HCT116 (cell line): ENCODE data around the gene SACM1L. TPM values are rescaled to one million over a fixed set of nuclear protein-coding genes. Genes with fewer than 3 reads are reported as not detected.

Experiments used
- ATAC-seq: fragments of 200-7000 bp; cut with Tn5 transposase; 2 replicates; pipeline ENCODE4 v1.9.1; 2020; ENCODE audit warnings: mild to moderate bottlenecking, moderate library complexity
- BruUV-seq: library from RNA; stranded (reverse); fragments of 400-500 nt; replicated peaks from 2 replicates; lab custom pipeline; 2021; lab: Mats Ljungman, UMichigan
- CTCF ChIA-PET: fragments of 300-600 bp; sonication (Branson Sonifier 250); formaldehyde crosslinking; loops from one replicate; lab custom pipeline; 2021; ENCODE audit warnings: antibody characterized with exemption; lab: Charles Lee
- POLR2A ChIA-PET: fragments of 300-600, 350-600 bp; sonication (Branson Sonifier 250); formaldehyde crosslinking; loops from one replicate; lab custom pipeline; 2021; ENCODE audit warnings: antibody characterized with exemption; lab: Charles Lee
- RAD21 ChIA-PET, 2 experiments: fragments of 300-600 bp; sonication (Branson Sonifier 250); formaldehyde crosslinking; loops; one replicate each; lab custom pipeline; 2023; ENCODE audit warnings: low total read pairs in 2 of 2; ENCODE audit not compliant: uncharacterized antibody in 2 of 2, unreplicated experiment in 2 of 2, low non-redundant PET in 1 of 2; lab: Charles Lee
- DNase-seq: peaks from one replicate; pipeline ENCODE4 v3.0.0-alpha.2; 2010; ENCODE audit warnings: low read depth, low spot score
- H2AFZ ChIP-seq: fragments of 200-600 bp; shearing (Covaris generic), sonication (generic); 2 replicates; pipeline ENCODE4 v1.6.1; 2017; ENCODE audit warnings: low read depth, mixed run types, mixed read lengths, antibody characterized with exemption, low read length; ENCODE audit not compliant: poor library complexity, severe bottlenecking
- H3K27ac ChIP-seq: 2 replicates; pipeline ENCODE4 v1.5.1; 2012; ENCODE audit warnings: low read depth, low read length
- H3K27me3 ChIP-seq: fragments of 200-600 bp; sonication (generic); 2 replicates; pipeline ENCODE4 v1.6.1; 2016; ENCODE audit warnings: mixed run types, low read length, mixed read lengths; ENCODE audit not compliant: insufficient read depth
- H3K36me3 ChIP-seq, 2 experiments: fragments of 200-500 bp in 1 of 2; fragments of 200-600 bp in 1 of 2; sonication (Bioruptor generic) in 1 of 2; sonication (generic) in 1 of 2; 2 replicates each; pipeline versions ENCODE4 v1.5.1 to v1.6.1; 2014 to 2016; ENCODE audit warnings: low read length in 2 of 2, inconsistent platforms in 1 of 2, mixed read lengths in 1 of 2, mixed run types in 1 of 2; ENCODE audit not compliant: insufficient read depth in 2 of 2, control insufficient read depth in 1 of 2
- H3K4me1 ChIP-seq, 2 experiments: fragments of 200-600 bp in 1 of 2; sonication (generic) in 1 of 2; 2 replicates each; pipeline versions ENCODE4 v1.5.1 to v1.6.1; 2012 to 2017; ENCODE audit warnings: low read length in 2 of 2, inconsistent platforms in 1 of 2, mild to moderate bottlenecking in 1 of 2, mixed read lengths in 1 of 2, mixed run types in 1 of 2, moderate library complexity in 1 of 2; ENCODE audit not compliant: insufficient read depth in 2 of 2, control insufficient read depth in 1 of 2
- H3K4me2 ChIP-seq: fragments of 200-600 bp; sonication (generic); 2 replicates; pipeline ENCODE4 v1.6.1; 2017; ENCODE audit warnings: mixed run types, low read length, mixed read lengths
- H3K4me3 ChIP-seq, 2 experiments: fragments of 200-600 bp in 1 of 2; sonication (generic) in 1 of 2; replicated peaks in 1 of 2; 2 replicates each; pipeline ENCODE4 v1.5.1; 2011 to 2016; ENCODE audit warnings: low read length in 2 of 2, control low read depth in 1 of 2, low read depth in 1 of 2, mild to moderate bottlenecking in 1 of 2, mixed read lengths in 1 of 2, mixed run types in 1 of 2
- H3K79me2 ChIP-seq: fragments of 200-600 bp; sonication (generic); 2 replicates; pipeline ENCODE4 v1.6.1; 2017; ENCODE audit warnings: mild to moderate bottlenecking, mixed run types, low read length, moderate library complexity, mixed read lengths; ENCODE audit not compliant: insufficient read depth
- H3K9ac ChIP-seq: fragments of 200-600 bp; sonication (generic); 2 replicates; pipeline ENCODE4 v1.6.1; 2016; ENCODE audit warnings: low read length, mixed read lengths
- H3K9me2 ChIP-seq: fragments of 200-600 bp; sonication (generic), shearing (Covaris generic); 2 replicates; pipeline ENCODE4 v1.6.1; 2017; ENCODE audit warnings: mixed run types, mild to moderate bottlenecking, moderate library complexity; ENCODE audit not compliant: insufficient read depth
- H3K9me3 ChIP-seq, 2 experiments: fragments of 200-500 bp in 1 of 2; fragments of 200-600 bp in 1 of 2; sonication (Bioruptor generic) in 1 of 2; sonication (generic) in 1 of 2; 2 replicates each; pipeline ENCODE4 v1.6.1; 2014 to 2017; ENCODE audit warnings: low read length in 2 of 2, mixed read lengths in 2 of 2, inconsistent platforms in 1 of 2, low read depth in 1 of 2, mild to moderate bottlenecking in 1 of 2, mixed run types in 1 of 2, moderate library complexity in 1 of 2; ENCODE audit not compliant: control insufficient read depth in 1 of 2, insufficient read depth in 1 of 2
- H4K20me1 ChIP-seq: fragments of 200-600 bp; sonication (generic), shearing (Covaris generic); 2 replicates; pipeline ENCODE4 v1.6.1; 2017; ENCODE audit warnings: mixed run types, mild to moderate bottlenecking, moderate library complexity; ENCODE audit not compliant: insufficient read depth
- CBX3 ChIP-seq: IDR thresholded peaks from 2 replicates; pipeline ENCODE4 v1.6.1; 2012; ENCODE audit warnings: low read depth
- CEBPB ChIP-seq: IDR thresholded peaks from 2 replicates; pipeline ENCODE4 v1.6.1; 2012; ENCODE audit warnings: low read depth
- CTCF ChIP-seq, 3 experiments: fragments of 200-600 bp in 1 of 3; sonication (generic) in 1 of 3; IDR thresholded peaks in 2 of 3; conservative IDR thresholded peaks in 1 of 3; 2 replicates each; pipeline ENCODE4 v1.5.1; 2012 to 2017; ENCODE audit warnings: low read depth in 2 of 3, low read length in 2 of 3, antibody characterized with exemption in 1 of 3, borderline replicate concordance in 1 of 3, control low read depth in 1 of 3, mild to moderate bottlenecking in 1 of 3, mixed read lengths in 1 of 3, mixed run types in 1 of 3, moderate library complexity in 1 of 3; ENCODE audit not compliant: insufficient read depth in 1 of 3
- EZH2phosphoT487 ChIP-seq: fragments of 200-600 bp; IDR thresholded peaks from 2 replicates; pipeline ENCODE4 v1.6.1; 2018; ENCODE audit warnings: antibody characterized with exemption, borderline replicate concordance
- JUND ChIP-seq: IDR thresholded peaks from 2 replicates; pipeline ENCODE4 v1.6.1; 2012
- REST ChIP-seq: IDR thresholded peaks from 2 replicates; pipeline ENCODE4 v1.6.1; 2012; ENCODE audit warnings: low read depth
- SRF ChIP-seq: IDR thresholded peaks from 2 replicates; pipeline ENCODE4 v1.6.1; 2012; ENCODE audit warnings: low read depth
- TCF7L2 ChIP-seq: IDR thresholded peaks from 2 replicates; pipeline ENCODE4 v1.7.0; 2011; ENCODE audit warnings: borderline replicate concordance, inconsistent platforms; ENCODE audit not compliant: insufficient read depth, insufficient read length; ENCODE audit errors: extremely low read depth
- YY1 ChIP-seq: IDR thresholded peaks from 2 replicates; pipeline ENCODE4 v1.6.1; 2011; ENCODE audit warnings: low read length, low read depth, moderate library complexity, mild to moderate bottlenecking; ENCODE audit not compliant: insufficient replicate concordance; ENCODE audit errors: extremely low read depth
- ZBTB33 ChIP-seq: IDR thresholded peaks from 2 replicates; pipeline ENCODE4 v1.6.1; 2011; ENCODE audit warnings: mild to moderate bottlenecking, low read length, moderate library complexity; ENCODE audit not compliant: insufficient replicate concordance; ENCODE audit errors: extremely low read depth
- ZFX ChIP-seq: fragments of 450-650 bp; IDR thresholded peaks from 2 replicates; pipeline ENCODE4 v1.6.1; 2017
- ZNF274 ChIP-seq: fragments of 200-500 bp; sonication (Bioruptor generic); IDR thresholded peaks from 2 replicates; pipeline ENCODE4 v1.6.1; 2014; ENCODE audit warnings: mild to moderate bottlenecking, low read depth, low read length, inconsistent platforms
- intact Hi-C: fragments of 100-400 bp; cut with micrococcal nuclease; formaldehyde crosslinking; loops from 2 replicates; pipeline ENCODE4 v1.10.0; 2022
- total RNA-seq: library from RNA; stranded (reverse); gene quantifications from one replicate; pipeline ENCODE4 v1.2.1, GENCODE V29; 2021; ENCODE audit not compliant: unreplicated experiment

SACM1L gene
- total RNA-seq, 1 experiment from 2014 or later: 27.3 TPM

GRCh38 chr3:45677033-45677446 is 12.2 kb upstream of the SACM1L start:
- no TSS peak for BruUV-seq
- ChIA-PET RAD21 (no interaction called here), CTCF (interaction anchor here (0.8 kb wide), 1 partner anchor 17 kb away, joined by 3 read pairs; no protein-coding TSS in a partner anchor), POLR2A (no interaction called here)
- Histone ChIP-seq H3K4me2 (no peak overlapping the region), H3K36me3 (peaks cover 6 to 22% of the 10 kb centered on the region in 2 experiments; a peak in 3 of 4 replicates), H3K79me2 (no peaks in the 10 kb centered on the region), H3K27me3 (no peaks in the 10 kb centered on the region), H4K20me1 (no peaks in the 10 kb centered on the region), H3K4me1 (no peaks in the 10 kb centered on the region), H3K4me3 (no peak overlapping the region), H3K9me2 (no peaks in the 10 kb centered on the region), H2AFZ (no peak overlapping the region), H3K9me3 (no peaks in the 10 kb centered on the region), H3K9ac (no peak overlapping the region), H3K27ac (no peak overlapping the region)
- TF ChIP-seq CEBPB (peak; percentile 80), ZFX (no peak), ZNF274 (no peak)
- DNase-seq (no peak), ATAC-seq (no peak)
- intact Hi-C loops: no loop called here

- no TSS peak for BruUV-seq
- intact Hi-C loops: no loop called here
- no peak for ATAC-seq
- no peak for TF ChIP-seq CBX3
- no peak for TF ChIP-seq ZNF274
- no peak for TF ChIP-seq CTCF (IDR thresholded peaks at IDR 0.05 in 2 of 3, conservative IDR thresholded peaks at IDR 0.05 in 1 of 3; ENCODE audit: borderline replicate concordance in 1 of 3, insufficient read depth in 1 of 3, low read depth in 2 of 3, low read length in 2 of 3)
- TF ChIP-seq TCF7L2: no peak
- no peak for TF ChIP-seq ZBTB33
- no peak for TF ChIP-seq YY1
- no peak for TF ChIP-seq SRF
- no peak for TF ChIP-seq REST
- no peak for TF ChIP-seq JUND
- no peak for TF ChIP-seq EZH2phosphoT487
These were observed 11.4 kb upstream of the SACM1L start for GRCh38 chr3:45677841-45678240.

More at GRCh38 chr3:45677841-45678240, 11.4 kb upstream of the SACM1L start:
- no peaks in the 10 kb centered on the region for H3K4me1 ChIP-seq
- no peak overlapping the region for H3K4me3 ChIP-seq
- no peaks in the 10 kb centered on the region for H3K27me3 ChIP-seq
- ChIA-PET POLR2A (no interaction called here), CTCF (interaction anchor here (0.8 kb wide), 1 partner anchor 18 kb away, joined by 3 read pairs; no protein-coding TSS in a partner anchor), RAD21 (no interaction called here)
- no peaks in the 10 kb centered on the region for H3K79me2 ChIP-seq
- H3K9me2 ChIP-seq: no peaks in the 10 kb centered on the region
- no peak overlapping the region for H2AFZ ChIP-seq
- no peak for DNase-seq
- H3K9ac ChIP-seq: no peak overlapping the region
- H4K20me1 ChIP-seq: no peaks in the 10 kb centered on the region
- H3K27ac ChIP-seq: no peak overlapping the region
- peaks cover 6 to 19% of the 10 kb centered on the region in 2 experiments; a peak in 3 of 4 replicates for H3K36me3 ChIP-seq
- no peaks in the 10 kb centered on the region for H3K9me3 ChIP-seq
- H3K4me2 ChIP-seq: no peak overlapping the region
